Cardiac muscle cell (in vitro differentiated cells and primary cell): Measurements from ENCODE around the gene APOE. TPM values are rescaled to one million over a fixed set of nuclear protein-coding genes. Genes with fewer than 3 reads are reported as not detected.

Experiments
- DNase-seq, 2 donors: peaks; one replicate each; pipeline versions ENCODE4 v3.0.0 to v3.0.0-alpha.2; 2010 to 2017; ENCODE audit warnings: low read depth in 1 of 2, low spot score in 1 of 2
- H3K27ac ChIP-seq: fragments of 200-600 bp; sonication (generic); 2 replicates; pipeline ENCODE4 v1.5.1; 2016
- H3K27me3 ChIP-seq: fragments of 200-600 bp; sonication (generic); 2 replicates; pipeline ENCODE4 v1.6.0; 2016; ENCODE audit warnings: control low read depth
- H3K36me3 ChIP-seq: fragments of 200-600 bp; sonication (generic); 2 replicates; pipeline ENCODE4 v1.5.1; 2016; ENCODE audit warnings: control low read depth
- H3K4me1 ChIP-seq: fragments of 200-600 bp; sonication (generic); 2 replicates; pipeline ENCODE4 v1.8.1; 2017; ENCODE audit warnings: low read depth, mild to moderate bottlenecking, mixed run types
- H3K4me3 ChIP-seq: fragments of 200-600 bp; sonication (generic); 2 replicates; pipeline ENCODE4 v1.5.1; 2016; ENCODE audit warnings: mild to moderate bottlenecking
- H3K9me3 ChIP-seq: fragments of 200-600 bp; sonication (generic); 2 replicates; pipeline ENCODE4 v1.5.1; 2017; ENCODE audit warnings: low read depth, mild to moderate bottlenecking, control low read depth
- CTCF ChIP-seq: IDR thresholded peaks from 2 replicates; pipeline ENCODE4 v1.5.1; 2012; ENCODE audit warnings: low read depth, mild to moderate bottlenecking, low read length
- polyA plus RNA-seq: library from polyadenylated mRNA; unstranded; fragments of >200 nt; fragmentation: Nextera tagmentation; extraction: Ambion mirVana; gene quantifications from 2 replicates; pipeline ENCODE4 v1.2.1, GENCODE V29; 2016
- total RNA-seq: library from RNA; depleted of rRNA; stranded (reverse); fragments of >200 nt; gene quantifications from 2 replicates; pipeline ENCODE4 v1.2.3, GENCODE V29; 2016

Gene APOE
- total and polyA plus RNA-seq, 2 experiments from 2014 or later, result 749 to 908 TPM

- H3K9me3 ChIP-seq, result no peaks in the 10 kb centered on the region
- DNase-seq, result no peak
- peaks cover 14% of the 10 kb centered on the region for H3K36me3 ChIP-seq
These were observed 38.9 kb upstream of the APOE start for GRCh38 chr19:44866664-44867063.

GRCh38 chr19:44867578-44867977 is 38.0 kb upstream of the APOE start:
- no peak overlapping the region for H3K27ac ChIP-seq
- no peaks in the 10 kb centered on the region for H3K9me3 ChIP-seq
- no peak for TF ChIP-seq CTCF
- no peaks in the 10 kb centered on the region for H3K27me3 ChIP-seq
- no peak for DNase-seq
- peaks cover 22% of the 10 kb centered on the region for H3K36me3 ChIP-seq
- H3K4me1 ChIP-seq, result no peaks in the 10 kb centered on the region
- H3K4me3 ChIP-seq, result no peak overlapping the region

More at GRCh38 chr19:44866664-44867063, 38.9 kb upstream of the APOE start:
- H3K4me3 ChIP-seq, result no peak overlapping the region
- H3K27ac ChIP-seq, result no peak overlapping the region
- TF ChIP-seq CTCF, result no peak
- no peaks in the 10 kb centered on the region for H3K27me3 ChIP-seq
- no peaks in the 10 kb centered on the region for H3K4me1 ChIP-seq

- Histone ChIP-seq H3K27ac (peak overlapping the region; percentile 3), H3K36me3 (peaks cover 44% of the 10 kb centered on the region), H3K4me1 (no peaks in the 10 kb centered on the region), H3K9me3 (no peaks in the 10 kb centered on the region), H3K4me3 (no peak overlapping the region), H3K27me3 (no peaks in the 10 kb centered on the region)
- DNase-seq, result peak in 1 of 2 donors; percentile 94
- no peak for TF ChIP-seq CTCF
These were observed 35.7 kb upstream of the APOE start for GRCh38 chr19:44869733-44870470.

GRCh38 chr19:44871809-44872208 is 33.8 kb upstream of the APOE start:
- no peak for TF ChIP-seq CTCF
- DNase-seq, result no peak
- peaks cover 47% of the 10 kb centered on the region for H3K36me3 ChIP-seq
- H3K4me3 ChIP-seq, result no peak overlapping the region
- no peaks in the 10 kb centered on the region for H3K4me1 ChIP-seq
- H3K9me3 ChIP-seq, result no peaks in the 10 kb centered on the region
- H3K27ac ChIP-seq, result no peak overlapping the region
- no peaks in the 10 kb centered on the region for H3K27me3 ChIP-seq

- H3K27me3 ChIP-seq, result no peaks in the 10 kb centered on the region
- H3K36me3 ChIP-seq, result peaks cover 51% of the 10 kb centered on the region
- no peak overlapping the region for H3K4me3 ChIP-seq
- no peaks in the 10 kb centered on the region for H3K9me3 ChIP-seq
- no peaks in the 10 kb centered on the region for H3K4me1 ChIP-seq
- no peak for DNase-seq
- no peak for TF ChIP-seq CTCF
- no peak overlapping the region for H3K27ac ChIP-seq
These were observed 32.9 kb upstream of the APOE start for GRCh38 chr19:44872661-44873060.
